ENCODE data around the gene CHD6.

Gene CHD6

DNA sequence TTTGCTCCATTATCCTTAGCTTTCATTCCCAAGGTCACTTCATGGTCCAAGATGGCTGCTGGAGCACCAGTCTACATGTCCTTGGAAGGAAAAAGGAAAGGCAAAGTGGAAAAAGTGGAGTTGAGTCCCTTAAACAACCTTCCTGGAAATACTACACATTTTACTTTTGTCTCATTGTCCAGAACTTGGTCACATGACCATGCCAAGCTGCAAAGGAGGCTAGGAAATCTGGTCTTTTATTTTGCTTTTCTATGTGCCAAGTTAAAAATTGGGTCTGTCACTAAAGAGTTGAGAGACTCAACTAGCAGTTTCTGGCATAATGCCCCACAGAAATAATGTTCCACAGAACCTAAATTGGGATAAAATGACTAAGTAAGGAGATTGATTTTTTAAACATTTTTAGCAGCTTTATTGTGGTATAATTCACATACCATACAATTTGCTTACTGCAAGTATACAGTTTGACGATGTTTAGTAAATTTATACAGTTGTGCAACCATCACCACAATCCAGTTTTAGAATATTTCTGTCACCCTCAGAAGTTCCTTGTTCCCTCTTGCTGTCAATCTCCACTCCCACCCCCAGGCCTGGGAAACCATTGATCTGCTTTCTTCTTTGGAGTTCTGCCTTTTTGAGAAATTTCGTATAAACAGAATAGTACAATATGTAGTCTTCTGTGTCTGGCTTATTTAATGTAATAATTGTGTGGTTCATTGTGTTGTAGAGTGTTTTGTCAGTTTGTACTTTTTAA is 5.6 kb upstream of the CHD6 start:
- H3K4me3 ChIP-seq (replicated peaks; ENCODE audit: insufficient read depth, low read length) = no peak overlapping the region
- TF ChIP-seq, protein P1, sequence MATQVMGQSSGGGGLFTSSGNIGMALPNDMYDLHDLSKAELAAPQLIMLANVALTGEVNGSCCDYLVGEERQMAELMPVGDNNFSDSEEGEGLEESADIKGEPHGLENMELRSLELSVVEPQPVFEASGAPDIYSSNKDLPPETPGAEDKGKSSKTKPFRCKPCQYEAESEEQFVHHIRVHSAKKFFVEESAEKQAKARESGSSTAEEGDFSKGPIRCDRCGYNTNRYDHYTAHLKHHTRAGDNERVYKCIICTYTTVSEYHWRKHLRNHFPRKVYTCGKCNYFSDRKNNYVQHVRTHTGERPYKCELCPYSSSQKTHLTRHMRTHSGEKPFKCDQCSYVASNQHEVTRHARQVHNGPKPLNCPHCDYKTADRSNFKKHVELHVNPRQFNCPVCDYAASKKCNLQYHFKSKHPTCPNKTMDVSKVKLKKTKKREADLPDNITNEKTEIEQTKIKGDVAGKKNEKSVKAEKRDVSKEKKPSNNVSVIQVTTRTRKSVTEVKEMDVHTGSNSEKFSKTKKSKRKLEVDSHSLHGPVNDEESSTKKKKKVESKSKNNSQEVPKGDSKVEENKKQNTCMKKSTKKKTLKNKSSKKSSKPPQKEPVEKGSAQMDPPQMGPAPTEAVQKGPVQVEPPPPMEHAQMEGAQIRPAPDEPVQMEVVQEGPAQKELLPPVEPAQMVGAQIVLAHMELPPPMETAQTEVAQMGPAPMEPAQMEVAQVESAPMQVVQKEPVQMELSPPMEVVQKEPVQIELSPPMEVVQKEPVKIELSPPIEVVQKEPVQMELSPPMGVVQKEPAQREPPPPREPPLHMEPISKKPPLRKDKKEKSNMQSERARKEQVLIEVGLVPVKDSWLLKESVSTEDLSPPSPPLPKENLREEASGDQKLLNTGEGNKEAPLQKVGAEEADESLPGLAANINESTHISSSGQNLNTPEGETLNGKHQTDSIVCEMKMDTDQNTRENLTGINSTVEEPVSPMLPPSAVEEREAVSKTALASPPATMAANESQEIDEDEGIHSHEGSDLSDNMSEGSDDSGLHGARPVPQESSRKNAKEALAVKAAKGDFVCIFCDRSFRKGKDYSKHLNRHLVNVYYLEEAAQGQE (IDR thresholded peaks at IDR 0.05; ENCODE audit: insufficient replicate concordance, low read depth) = no peak
- no peak for TF ChIP-seq SPI1 (IDR thresholded peaks at IDR 0.05; ENCODE audit: borderline replicate concordance, low read depth)
- TF ChIP-seq CTCF (IDR thresholded peaks at IDR 0.05; ENCODE audit: insufficient read depth, low read length) = no peak
- TF ChIP-seq POLR2AphosphoS5 (IDR thresholded peaks at IDR 0.05; ENCODE audit: low read depth) = no peak
- TF ChIP-seq GABPA (IDR thresholded peaks at IDR 0.05; ENCODE audit: low read depth) = no peak
- H3K27ac ChIP-seq (replicated peaks) = no peak overlapping the region
- H3K27me3 ChIP-seq (ENCODE audit: insufficient read depth, poor library complexity, severe bottlenecking) = no peaks in the 10 kb centered on the region
- DNase-seq (ENCODE audit: low read depth in 1 of 2, low spot score in 1 of 2) = peak in 1 of 2 experiments; percentile 39

DNA sequence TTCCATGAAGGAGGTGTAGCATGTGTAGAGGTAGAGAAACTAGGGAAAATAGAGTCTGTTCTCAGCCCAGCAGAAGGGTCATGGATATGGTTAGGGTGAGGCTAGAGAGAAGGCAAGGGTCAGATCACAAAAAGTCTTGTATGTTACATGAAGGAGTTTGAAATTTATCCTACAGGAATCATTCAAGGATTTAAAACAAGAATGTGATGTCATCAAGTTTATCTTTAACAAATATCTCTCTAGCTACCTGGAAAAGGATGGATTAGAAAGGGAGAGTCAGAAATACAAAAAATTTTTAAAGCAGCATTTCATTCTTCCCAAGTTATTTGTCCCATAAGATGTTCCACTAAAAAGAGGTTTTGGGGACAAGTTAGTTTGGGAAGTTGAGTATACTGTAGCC is 4.4 kb upstream of the CHD6 start:
- no peak overlapping the region for H3K27ac ChIP-seq (replicated peaks)
- no peak overlapping the region for H3K4me3 ChIP-seq (replicated peaks; ENCODE audit: insufficient read depth, low read length)
- no peaks in the 10 kb centered on the region for H3K27me3 ChIP-seq (ENCODE audit: insufficient read depth, poor library complexity, severe bottlenecking)
- no peak for DNase-seq (ENCODE audit: low read depth in 1 of 2, low spot score in 1 of 2)
- TF ChIP-seq SPI1 (IDR thresholded peaks at IDR 0.05; ENCODE audit: borderline replicate concordance, low read depth) (no peak), CTCF (IDR thresholded peaks at IDR 0.05; ENCODE audit: insufficient read depth, low read length) (no peak), GABPA (IDR thresholded peaks at IDR 0.05; ENCODE audit: low read depth) (no peak), POLR2AphosphoS5 (IDR thresholded peaks at IDR 0.05; ENCODE audit: low read depth) (no peak)
- TF ChIP-seq, protein P1 (IDR thresholded peaks at IDR 0.05; ENCODE audit: insufficient replicate concordance, low read depth) = no peak

- no peak overlapping the region for H3K4me3 ChIP-seq (replicated peaks; ENCODE audit: insufficient read depth, low read length)
- TF ChIP-seq, protein P1 (IDR thresholded peaks at IDR 0.05; ENCODE audit: insufficient replicate concordance, low read depth) = no peak
- TF ChIP-seq SPI1 (IDR thresholded peaks at IDR 0.05; ENCODE audit: borderline replicate concordance, low read depth) = no peak
- no peak for TF ChIP-seq POLR2AphosphoS5 (IDR thresholded peaks at IDR 0.05; ENCODE audit: low read depth)
- TF ChIP-seq GABPA (IDR thresholded peaks at IDR 0.05; ENCODE audit: low read depth) = no peak
- H3K27me3 ChIP-seq (ENCODE audit: insufficient read depth, poor library complexity, severe bottlenecking) = no peaks in the 10 kb centered on the region
- DNase-seq (ENCODE audit: low read depth in 1 of 2, low spot score in 1 of 2) = no peak
- no peak overlapping the region for H3K27ac ChIP-seq (replicated peaks)
Measured at GRCh38 chr20:41621971-41622370, 3.8 kb upstream of the CHD6 start.
